Measurements from ENCODE around the gene PTPRB. TPM values are rescaled to one million over a fixed set of nuclear protein-coding genes. Genes with fewer than 3 reads are reported as not detected.

The PTPRB gene
- total RNA-seq, 1 experiment from 2014 or later: 0.17 TPM

DNA sequence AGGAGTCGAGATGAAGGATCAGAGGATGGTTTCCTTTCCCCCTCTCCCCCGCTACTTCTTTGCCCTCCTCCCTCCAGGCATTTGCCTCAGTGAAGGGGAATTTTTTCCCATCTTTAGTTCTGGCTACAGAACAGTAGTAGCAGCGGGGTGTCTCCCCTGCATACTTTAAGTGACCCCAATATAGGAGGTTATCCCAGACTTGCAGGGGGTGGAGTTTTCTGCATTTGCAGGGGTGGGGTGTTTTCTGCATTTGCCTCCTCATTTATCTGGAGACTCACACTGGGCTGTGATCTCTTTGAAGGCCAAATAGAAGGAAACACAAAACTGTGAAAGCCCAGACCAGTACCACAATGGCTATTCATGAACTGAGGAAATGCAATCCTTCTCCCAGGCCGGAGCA lies 19.8 kb downstream of the PTPRB start:
- Histone ChIP-seq H4K20me1 (ENCODE audit: insufficient read depth) (no peaks in the 10 kb centered on the region), H3K27ac (ENCODE audit: low read depth, low read length) (no peak overlapping the region), H3K9me2 (ENCODE audit: insufficient read depth) (no peaks in the 10 kb centered on the region), H3K79me2 (ENCODE audit: insufficient read depth, low read length) (no peaks in the 10 kb centered on the region), H3K4me3 (replicated peaks in 1 of 2; ENCODE audit: low read depth in 1 of 2, low read length in 2 of 2) (no peak overlapping the region), H2AFZ (ENCODE audit: low read depth, low read length, poor library complexity, severe bottlenecking) (no peak overlapping the region), H3K4me2 (ENCODE audit: low read length) (no peak overlapping the region), H3K4me1 (ENCODE audit: control insufficient read depth in 1 of 2, insufficient read depth in 2 of 2, low read length in 2 of 2) (no peaks in the 10 kb centered on the region), H3K9ac (ENCODE audit: low read length) (no peak overlapping the region), H3K9me3 (ENCODE audit: control insufficient read depth in 1 of 2, insufficient read depth in 1 of 2, low read depth in 1 of 2, low read length in 2 of 2) (no peaks in the 10 kb centered on the region), H3K36me3 (ENCODE audit: control insufficient read depth in 1 of 2, insufficient read depth in 2 of 2, low read length in 2 of 2) (no peaks in the 10 kb centered on the region), H3K27me3 (ENCODE audit: insufficient read depth, low read length) (no peaks in the 10 kb centered on the region)
- ChIA-PET CTCF (no interaction called here), RAD21 (ENCODE audit: low non-redundant PET in 1 of 2, low total read pairs in 2 of 2, uncharacterized antibody in 2 of 2, unreplicated experiment in 2 of 2) (no interaction called here), POLR2A (no interaction called here)
- no TSS peak for BruUV-seq (replicated peaks)
- DNase-seq (ENCODE audit: low read depth, low spot score) (no peak), ATAC-seq (no peak)
- intact Hi-C loops (cut with micrococcal nuclease): no loop called here
- TF ChIP-seq ELF1 (IDR thresholded peaks at IDR 0.05; ENCODE audit: borderline replicate concordance, low read depth) (no peak), CBX3 (IDR thresholded peaks at IDR 0.05; ENCODE audit: low read depth) (no peak), YY1 (IDR thresholded peaks at IDR 0.05; ENCODE audit: extremely low read depth, insufficient replicate concordance, low read depth, low read length) (no peak), EGR1 (IDR thresholded peaks at IDR 0.05; ENCODE audit: low read depth) (no peak), FOSL1 (IDR thresholded peaks at IDR 0.05; ENCODE audit: low read depth) (no peak), ZNF274 (IDR thresholded peaks at IDR 0.05; ENCODE audit: low read depth, low read length) (no peak), SIN3A (IDR thresholded peaks at IDR 0.05; ENCODE audit: low read depth) (no peak), JUND (IDR thresholded peaks at IDR 0.05) (no peak), ZFX (IDR thresholded peaks at IDR 0.05) (no peak), SRF (IDR thresholded peaks at IDR 0.05; ENCODE audit: low read depth) (no peak), CEBPB (IDR thresholded peaks at IDR 0.05; ENCODE audit: low read depth) (no peak), SP1 (IDR thresholded peaks at IDR 0.05; ENCODE audit: low read depth) (no peak), EZH2 (IDR thresholded peaks at IDR 0.05) (no peak), POLR2AphosphoS5 (IDR thresholded peaks at IDR 0.05; ENCODE audit: low read depth, low read length) (no peak), REST (IDR thresholded peaks at IDR 0.05; ENCODE audit: low read depth) (no peak)
- TF ChIP-seq, protein P1, sequence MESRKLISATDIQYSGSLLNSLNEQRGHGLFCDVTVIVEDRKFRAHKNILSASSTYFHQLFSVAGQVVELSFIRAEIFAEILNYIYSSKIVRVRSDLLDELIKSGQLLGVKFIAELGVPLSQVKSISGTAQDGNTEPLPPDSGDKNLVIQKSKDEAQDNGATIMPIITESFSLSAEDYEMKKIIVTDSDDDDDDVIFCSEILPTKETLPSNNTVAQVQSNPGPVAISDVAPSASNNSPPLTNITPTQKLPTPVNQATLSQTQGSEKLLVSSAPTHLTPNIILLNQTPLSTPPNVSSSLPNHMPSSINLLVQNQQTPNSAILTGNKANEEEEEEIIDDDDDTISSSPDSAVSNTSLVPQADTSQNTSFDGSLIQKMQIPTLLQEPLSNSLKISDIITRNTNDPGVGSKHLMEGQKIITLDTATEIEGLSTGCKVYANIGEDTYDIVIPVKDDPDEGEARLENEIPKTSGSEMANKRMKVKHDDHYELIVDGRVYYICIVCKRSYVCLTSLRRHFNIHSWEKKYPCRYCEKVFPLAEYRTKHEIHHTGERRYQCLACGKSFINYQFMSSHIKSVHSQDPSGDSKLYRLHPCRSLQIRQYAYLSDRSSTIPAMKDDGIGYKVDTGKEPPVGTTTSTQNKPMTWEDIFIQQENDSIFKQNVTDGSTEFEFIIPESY (IDR thresholded peaks at IDR 0.05; ENCODE audit: extremely low read depth, insufficient replicate concordance, low read length): no peak
- TF ChIP-seq, protein P2, sequence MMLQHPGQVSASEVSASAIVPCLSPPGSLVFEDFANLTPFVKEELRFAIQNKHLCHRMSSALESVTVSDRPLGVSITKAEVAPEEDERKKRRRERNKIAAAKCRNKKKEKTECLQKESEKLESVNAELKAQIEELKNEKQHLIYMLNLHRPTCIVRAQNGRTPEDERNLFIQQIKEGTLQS (IDR thresholded peaks at IDR 0.05): no peak
